ENCODE measurements around the gene DTL.

DTL gene

GRCh38 chr1:212035835-212036605 lies 472 bp downstream of the DTL start:
- no peak for DNase-seq

GRCh38 chr1:212037900-212038299 lies 2.4 kb downstream of the DTL start:
- DNase-seq = no peak

- DNase-seq = no peak
Observed at GRCh38 chr1:212039622-212040021, 4.1 kb downstream of the DTL start.

- no peak for DNase-seq
Observed at GRCh38 chr1:212040629-212041412, 5.3 kb downstream of the DTL start.

- DNase-seq = no peak
Observed at GRCh38 chr1:212042436-212042835, 6.9 kb downstream of the DTL start.

- no peak for DNase-seq
Observed at GRCh38 chr1:212044851-212045250, 9.3 kb downstream of the DTL start.

GRCh38 chr1:212045981-212046380 lies 10.4 kb downstream of the DTL start:
- no peak for DNase-seq

GRCh38 chr1:212053993-212054392 lies 18.4 kb downstream of the DTL start:
- no peak for DNase-seq

- DNase-seq = no peak
Observed at GRCh38 chr1:212055333-212055732, 19.8 kb downstream of the DTL start.

- DNase-seq = no peak
Observed at GRCh38 chr1:212060632-212061472, 25.3 kb downstream of the DTL start.

- DNase-seq = no peak
Observed at GRCh38 chr1:212062832-212063438, 27.4 kb downstream of the DTL start.

GRCh38 chr1:212067787-212068186 lies 32.2 kb downstream of the DTL start:
- DNase-seq = no peak

GRCh38 chr1:212070720-212071302 lies 35.3 kb downstream of the DTL start:
- DNase-seq = no peak

- DNase-seq = no peak
Observed at GRCh38 chr1:212072047-212072446, 36.5 kb downstream of the DTL start.

GRCh38 chr1:212073490-212073889 lies 37.9 kb downstream of the DTL start:
- no peak for DNase-seq

GRCh38 chr1:212074313-212074712 lies 38.8 kb downstream of the DTL start:
- DNase-seq = no peak

GRCh38 chr1:212074856-212075255 lies 39.3 kb downstream of the DTL start:
- no peak for DNase-seq

GRCh38 chr1:212077028-212077427 lies 41.5 kb downstream of the DTL start:
- DNase-seq = no peak

GRCh38 chr1:212078826-212079225 lies 43.3 kb downstream of the DTL start:
- DNase-seq = no peak

- DNase-seq = no peak
Observed at GRCh38 chr1:212082765-212083406, 47.3 kb downstream of the DTL start.

- DNase-seq = no peak
Observed at GRCh38 chr1:212089560-212090163, 54.1 kb downstream of the DTL start.

Data from stimulated activated CD4-positive, alpha-beta T cell treated with anti-CD3 and anti-CD28 coated beads, Interleukin-1b, Interleukin-23, amount 100 ng/mL, for 48 hours (primary cell).